AG10803 (cell line): ENCODE measurements around the gene GFAP.

ENCODE experiments used
- DNase-seq: peaks from one replicate; pipeline ENCODE4 v3.0.0; 2010; ENCODE audit warnings: low read depth
- H3K4me3 ChIP-seq: 2 replicates; pipeline ENCODE4 v1.5.1; 2011; ENCODE audit warnings: mild to moderate bottlenecking, low read length, control low read depth
- CTCF ChIP-seq: conservative IDR thresholded peaks from 2 replicates; pipeline ENCODE4 v1.5.1; 2011; ENCODE audit warnings: mild to moderate bottlenecking, low read length, control low read depth, inconsistent platforms

Gene GFAP

GRCh38 chr17:44894642-44895041 is 20.7 kb downstream of the GFAP start:
- no peak for TF ChIP-seq CTCF
- DNase-seq = no peak
- no peak overlapping the region for H3K4me3 ChIP-seq

DNA sequence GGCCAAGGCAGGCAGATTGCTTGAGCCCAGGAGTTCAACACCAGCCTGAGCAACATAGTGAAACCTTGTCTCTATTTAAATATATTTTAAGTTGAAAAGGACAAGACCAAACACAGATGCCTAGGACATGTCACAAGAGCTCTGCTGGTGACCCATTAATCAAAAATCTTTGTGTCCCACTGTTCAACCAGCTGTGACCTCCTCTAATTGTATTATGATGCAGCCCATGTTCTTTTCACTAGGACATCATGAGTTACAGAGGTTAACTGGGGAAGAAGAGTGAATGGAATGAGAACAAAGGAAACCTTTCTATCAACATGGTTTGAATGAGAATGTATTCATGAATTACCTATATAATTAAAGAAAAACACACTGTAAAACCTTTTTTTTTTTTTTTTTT is 23.1 kb downstream of the GFAP start:
- no peak overlapping the region for H3K4me3 ChIP-seq
- no peak for DNase-seq
- no peak for TF ChIP-seq CTCF

DNA sequence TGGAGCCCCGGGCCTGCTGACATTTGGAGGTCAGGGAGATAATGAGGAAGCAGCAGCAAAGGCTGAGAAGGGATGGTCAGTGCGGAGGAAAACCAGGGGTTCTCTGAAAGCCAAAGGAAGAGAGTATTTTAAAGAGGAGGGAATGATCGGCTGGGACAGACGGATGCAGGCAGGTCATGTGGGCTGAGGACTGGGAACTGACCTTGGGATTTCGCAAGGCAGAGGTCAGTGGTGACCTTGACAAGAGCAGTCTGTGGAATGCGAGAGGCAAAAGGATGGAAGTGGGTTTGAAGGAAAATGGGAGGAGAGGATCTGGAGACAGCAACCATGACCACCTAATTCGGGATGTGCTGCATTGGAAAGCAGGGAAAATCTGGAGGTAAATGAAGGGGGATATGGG is 26.3 kb downstream of the GFAP start:
- DNase-seq = no peak
- H3K4me3 ChIP-seq = no peak overlapping the region
- no peak for TF ChIP-seq CTCF

- no peak overlapping the region for H3K4me3 ChIP-seq
- DNase-seq = no peak
- TF ChIP-seq CTCF = no peak
Measured at GRCh38 chr17:44887971-44888954, 27.0 kb downstream of the GFAP start.

- TF ChIP-seq CTCF = no peak
- no peak overlapping the region for H3K4me3 ChIP-seq
- no peak for DNase-seq
Measured at GRCh38 chr17:44887016-44887415, 28.3 kb downstream of the GFAP start.

GRCh38 chr17:44884941-44885340 is 30.4 kb downstream of the GFAP start:
- TF ChIP-seq CTCF = no peak
- no peak overlapping the region for H3K4me3 ChIP-seq
- DNase-seq = no peak

GRCh38 chr17:44881145-44881544 is 34.2 kb downstream of the GFAP start:
- TF ChIP-seq CTCF = no peak
- no peak overlapping the region for H3K4me3 ChIP-seq
- DNase-seq = no peak
